GM11168 (cell line): Measurements from ENCODE around the gene TCF25.

Experiments
- in situ Hi-C: fragments of 300-500 bp; cut with MboI; formaldehyde crosslinking; loops from one replicate; pipeline ENCODE4 v1.12.0; 2022; ENCODE audit warnings: low sequenced_read_pairs; ENCODE audit not compliant: unreplicated experiment

The TCF25 gene

DNA sequence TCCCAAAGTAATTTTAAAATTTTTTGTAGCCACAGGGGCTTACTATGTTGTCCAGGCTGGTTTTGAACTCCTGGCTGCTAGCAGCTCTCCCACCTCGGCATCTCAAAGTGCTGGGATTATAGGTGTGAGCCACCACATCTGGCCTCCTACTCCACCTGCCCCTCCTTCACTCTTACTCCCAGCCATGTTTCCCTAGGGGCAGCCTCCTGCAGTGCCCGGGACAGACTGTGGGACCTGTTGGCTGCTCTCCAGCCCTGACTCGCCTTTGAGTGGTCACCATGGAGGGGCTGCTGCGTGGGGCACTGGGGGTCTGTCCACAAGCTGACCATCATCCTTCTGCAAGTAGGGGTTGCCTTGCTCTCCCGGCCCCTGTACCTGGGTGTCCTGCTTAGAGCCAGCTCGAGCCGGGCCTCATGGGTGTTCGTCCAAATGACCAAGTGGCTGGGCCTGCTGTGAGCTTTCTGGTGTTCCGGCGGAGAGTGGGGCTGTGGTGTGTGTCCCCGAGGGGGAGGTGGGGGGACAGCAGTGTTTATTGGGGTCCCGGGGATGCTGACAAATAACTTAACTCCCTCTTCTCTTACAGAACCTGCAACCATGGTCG lies 28.6 kb upstream of the TCF25 start:
- in situ Hi-C loops = no loop called here

DNA sequence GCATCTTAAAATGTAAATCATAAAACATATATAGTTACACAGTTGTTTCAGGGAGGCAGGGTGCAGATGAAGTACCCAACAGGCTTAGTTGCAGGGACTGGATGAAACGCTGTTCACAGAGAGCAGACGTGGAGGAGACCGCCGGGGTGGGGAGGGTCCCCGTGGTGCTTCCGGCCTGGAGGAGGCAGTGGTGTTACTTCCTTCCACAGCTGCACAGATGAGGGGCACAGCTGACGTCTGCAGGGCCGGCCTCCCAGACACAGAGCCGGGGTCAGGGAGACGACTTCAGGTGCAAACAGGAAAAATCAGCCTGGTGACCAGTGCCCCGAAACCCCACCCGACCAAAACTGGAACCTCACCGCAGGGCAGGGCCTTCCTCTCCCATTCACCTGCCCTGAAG lies 28.0 kb upstream of the TCF25 start:
- in situ Hi-C loops = no loop called here

DNA sequence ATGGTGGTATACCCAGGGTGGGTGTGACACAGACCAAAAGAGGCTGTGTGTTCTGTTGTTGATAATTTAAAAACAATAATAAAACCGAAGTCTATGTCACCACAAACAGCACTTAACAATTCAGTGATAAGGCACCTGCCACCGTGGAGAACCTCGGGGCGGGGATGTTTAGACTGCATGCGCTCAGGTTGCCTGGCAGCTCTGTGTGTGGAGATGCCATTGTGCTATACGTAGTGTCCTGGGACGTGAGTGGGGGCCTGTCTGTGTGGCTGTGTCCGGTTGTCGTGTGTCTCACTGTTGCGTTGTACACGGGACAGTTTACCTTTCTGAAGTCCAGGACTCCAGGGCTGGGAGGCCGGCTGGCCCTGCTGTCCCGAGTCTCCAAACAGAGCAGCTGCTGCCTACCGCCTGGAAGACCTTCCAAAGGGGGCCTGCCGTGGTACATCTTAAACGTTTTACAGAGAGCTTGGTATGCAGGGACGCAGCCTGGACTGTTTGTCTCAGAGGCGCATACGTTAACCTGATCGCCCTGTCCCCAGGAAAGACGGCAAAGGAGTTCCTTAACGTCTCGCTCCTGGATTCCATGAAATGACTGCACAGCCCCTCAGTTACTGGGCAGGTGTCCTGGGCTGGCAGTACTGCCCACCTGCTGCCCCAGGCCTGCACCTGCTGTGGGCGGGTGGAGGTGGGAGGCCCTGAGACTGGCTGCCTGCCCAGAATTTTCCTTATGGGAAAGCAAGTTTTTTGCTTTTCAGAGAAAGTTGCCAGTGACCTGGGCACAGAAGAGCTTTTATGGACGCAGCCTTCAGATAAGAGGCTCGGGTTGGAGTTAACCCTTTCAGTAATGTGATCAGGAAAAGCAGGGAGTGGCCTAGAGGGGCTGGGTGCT lies 26.1 kb upstream of the TCF25 start:
- in situ Hi-C loops = no loop called here

DNA sequence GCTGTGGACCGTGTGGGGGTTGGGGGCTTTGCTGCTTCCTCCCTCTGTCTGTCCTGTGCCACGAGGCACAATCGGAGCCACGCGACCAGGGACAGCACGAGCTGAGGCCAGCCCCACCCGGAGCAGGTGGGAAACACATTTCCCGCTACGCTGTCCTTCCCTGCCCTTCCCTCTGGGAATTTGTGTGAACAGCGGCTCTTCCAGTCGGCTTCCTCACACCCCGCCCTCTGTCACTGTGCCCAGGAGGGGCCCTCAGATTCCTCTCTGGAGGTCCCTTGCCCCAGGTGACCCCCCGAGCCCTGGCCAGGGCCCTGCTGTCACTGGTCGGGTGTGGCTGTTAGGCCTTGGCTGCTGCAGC lies 25.5 kb upstream of the TCF25 start:
- in situ Hi-C loops = no loop called here

DNA sequence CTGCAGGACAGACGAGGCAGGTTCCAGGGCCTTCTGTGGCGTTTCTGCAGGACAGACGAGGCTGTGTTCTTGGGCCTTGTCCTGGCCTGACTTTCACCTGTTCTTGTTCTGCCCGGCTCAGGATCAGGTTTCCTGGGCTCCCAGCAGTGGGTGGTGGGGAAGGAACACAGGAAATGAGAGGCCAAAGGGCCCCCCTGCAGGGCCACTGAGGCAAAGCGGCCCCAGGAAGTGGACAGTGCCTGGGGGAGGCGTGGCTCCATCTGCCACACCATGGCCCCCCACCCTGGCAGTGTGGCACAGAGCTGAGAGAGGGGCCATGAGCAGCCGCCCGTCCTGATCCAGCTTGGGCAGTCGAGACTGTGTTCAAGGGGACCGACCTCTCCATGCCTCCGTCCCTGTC lies 24.4 kb upstream of the TCF25 start:
- in situ Hi-C loops = no loop called here

DNA sequence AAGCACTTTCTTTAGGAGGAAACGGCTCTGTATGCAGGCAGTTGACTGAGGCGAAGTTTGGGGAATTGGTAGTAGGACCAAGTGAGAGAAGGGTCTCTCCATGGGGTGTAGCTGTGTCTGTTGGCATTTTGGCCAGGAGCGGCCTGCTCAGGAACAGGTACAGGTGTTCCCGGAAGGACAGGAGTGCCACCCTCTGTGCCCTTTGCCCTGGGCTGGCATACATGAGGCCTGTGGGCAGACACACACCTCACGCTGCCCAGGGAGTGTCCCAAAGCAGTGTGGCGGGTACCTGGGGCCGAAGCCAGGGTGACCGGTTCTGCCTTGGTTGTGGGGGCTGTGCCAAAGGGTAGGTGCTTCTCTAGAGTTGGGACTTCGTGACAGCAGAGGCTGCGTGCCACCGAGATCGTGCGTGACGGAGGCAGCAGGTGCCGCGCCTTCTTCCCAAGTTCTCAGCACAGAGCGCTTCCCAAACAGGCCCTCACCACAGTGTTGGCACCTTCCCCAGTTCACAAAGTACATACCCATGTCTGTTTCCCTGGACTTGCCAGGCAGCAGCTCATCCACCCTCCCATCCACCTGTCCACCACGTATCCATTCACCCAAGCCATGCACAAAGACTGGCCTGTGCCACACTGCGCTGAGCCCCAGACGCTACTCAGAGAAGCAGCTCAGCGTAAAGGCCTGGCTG lies 19.9 kb upstream of the TCF25 start:
- in situ Hi-C loops = no loop called here

DNA sequence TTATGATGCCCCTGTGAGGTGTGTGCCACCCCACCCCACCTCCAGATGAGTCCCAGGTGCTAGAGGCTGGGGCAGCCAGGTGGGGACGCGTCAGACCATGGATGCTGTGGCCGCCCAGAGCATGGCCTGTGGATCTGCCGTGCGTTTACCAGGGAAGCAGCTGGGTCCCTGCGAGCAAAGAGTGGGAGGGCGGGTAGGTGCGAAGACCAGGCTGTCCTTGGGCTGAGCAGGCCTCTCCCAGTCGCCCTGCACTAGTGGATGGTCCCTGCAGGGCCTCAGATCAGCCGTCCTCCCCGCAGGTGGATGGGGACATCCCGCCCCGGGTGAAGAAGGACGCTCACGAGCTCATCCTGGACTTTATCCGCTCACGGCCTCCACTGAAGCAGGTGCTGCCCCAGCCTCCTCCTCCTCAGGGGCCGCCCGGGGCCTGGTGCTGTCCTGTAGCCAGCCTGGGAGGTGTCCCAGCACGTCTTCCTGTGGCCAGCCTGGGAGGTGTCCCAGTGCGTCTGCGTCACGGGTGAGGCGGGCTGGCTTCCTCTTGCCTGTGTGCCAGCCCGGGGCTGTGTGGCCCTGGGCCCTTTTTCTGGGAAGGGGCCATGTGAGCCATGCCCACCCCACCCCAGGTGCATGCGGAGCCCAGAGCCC lies 18.0 kb upstream of the TCF25 start:
- in situ Hi-C loops = no loop called here

DNA sequence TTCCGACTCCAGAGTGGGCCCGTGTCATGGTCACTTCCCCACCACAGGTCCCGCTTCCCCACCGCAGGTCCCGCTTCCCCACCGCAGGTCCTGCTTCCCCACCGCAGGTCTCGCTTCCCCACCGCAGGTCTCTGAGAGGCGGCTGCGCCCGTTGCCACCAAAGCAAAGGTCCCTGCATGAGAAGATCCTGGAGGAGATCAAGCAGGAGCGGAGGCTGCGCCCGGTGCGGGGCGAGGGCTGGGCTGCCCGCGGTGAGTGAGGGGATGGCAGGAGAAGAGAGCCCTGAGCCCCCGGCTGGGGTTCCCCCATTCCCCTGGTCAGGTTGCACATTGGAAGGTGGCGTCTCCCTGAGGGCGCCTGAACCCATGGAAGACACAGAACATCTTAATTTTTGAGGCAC lies 17.4 kb upstream of the TCF25 start:
- in situ Hi-C loops = no loop called here

DNA sequence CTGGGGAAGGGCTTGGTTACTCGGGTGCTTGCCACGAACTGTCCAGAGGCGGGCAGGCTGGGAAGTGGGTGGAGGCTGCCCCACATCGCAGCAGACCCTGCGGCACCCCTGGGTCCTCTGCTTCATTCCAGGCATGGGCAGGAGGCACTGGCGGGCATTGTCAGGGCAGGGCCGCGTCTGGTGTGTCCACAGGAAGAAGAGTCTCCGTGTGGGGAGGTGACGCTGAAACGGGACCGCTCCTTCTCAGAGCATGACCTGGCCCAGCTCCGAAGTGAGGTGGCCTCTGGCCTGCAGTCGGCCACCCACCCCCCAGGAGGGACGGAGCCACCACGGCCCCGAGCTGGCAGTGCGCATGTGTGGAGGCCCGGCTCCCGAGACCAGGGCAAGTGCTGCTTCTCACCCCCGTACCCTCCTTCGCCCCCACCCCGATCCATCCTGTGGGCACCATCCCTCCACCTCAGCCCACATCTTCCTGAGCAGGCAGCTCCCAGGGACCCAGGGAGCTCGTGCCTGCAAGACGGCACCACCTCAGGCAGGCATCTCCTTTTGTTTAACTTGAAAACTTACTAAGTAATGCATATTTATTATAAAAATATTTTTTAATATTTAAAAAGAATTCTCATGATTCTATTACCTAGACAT lies 14.3 kb upstream of the TCF25 start:
- in situ Hi-C loops = no loop called here

DNA sequence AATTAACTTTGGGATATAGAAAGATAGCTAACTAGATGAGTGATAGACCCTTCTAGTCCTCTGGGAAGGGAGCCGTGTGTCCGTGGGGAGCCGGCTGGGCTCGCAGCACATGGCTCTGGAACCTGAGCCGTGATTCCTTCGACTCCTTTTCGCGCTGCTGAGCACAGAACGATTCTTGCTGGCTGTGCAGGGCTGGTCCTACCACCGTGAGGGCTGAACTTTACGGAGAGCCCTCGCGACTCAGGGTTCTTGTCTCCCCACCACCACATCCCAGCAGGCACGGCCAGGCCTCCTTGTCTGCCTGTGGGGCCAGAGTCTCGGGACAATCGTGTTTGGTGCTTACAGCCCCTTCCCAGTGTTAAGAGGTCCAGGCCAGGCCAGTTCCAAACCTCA lies 13.8 kb upstream of the TCF25 start:
- in situ Hi-C loops = loop anchor here (10.0 kb wide), 1 partner anchor 155 kb away; the partner anchor contains the start of gene SPATA2L

DNA sequence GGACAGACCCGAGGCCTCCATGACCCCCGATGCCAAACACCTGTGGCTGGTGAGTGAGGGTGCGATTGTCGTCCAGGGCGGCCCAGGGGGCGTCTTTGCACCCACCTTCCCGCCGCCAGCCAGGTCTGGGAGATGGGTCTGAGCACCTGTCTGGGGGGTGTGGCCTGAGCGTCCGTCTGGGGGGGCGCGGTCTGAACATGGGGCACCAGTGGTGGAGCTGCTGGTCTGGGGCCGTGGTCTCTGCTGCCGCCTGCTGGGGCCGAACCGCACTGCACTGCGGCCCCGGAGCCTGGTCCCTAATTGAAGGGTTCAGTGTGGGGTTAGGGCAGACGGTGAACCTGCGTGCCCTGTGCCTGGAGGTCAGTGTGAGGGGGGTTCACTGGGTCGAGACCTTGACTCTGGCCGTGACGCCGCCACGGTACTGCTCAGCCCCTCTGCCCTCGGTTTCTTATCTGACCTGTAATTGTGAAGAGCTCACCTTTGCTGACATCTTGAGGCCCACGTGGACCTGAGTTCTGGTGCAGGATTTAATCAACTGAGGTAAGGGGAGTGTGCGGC lies 12.6 kb upstream of the TCF25 start:
- in situ Hi-C loops = loop anchor here (10.0 kb wide), 1 partner anchor 156 kb away; the partner anchor contains the start of gene SPATA2L

DNA sequence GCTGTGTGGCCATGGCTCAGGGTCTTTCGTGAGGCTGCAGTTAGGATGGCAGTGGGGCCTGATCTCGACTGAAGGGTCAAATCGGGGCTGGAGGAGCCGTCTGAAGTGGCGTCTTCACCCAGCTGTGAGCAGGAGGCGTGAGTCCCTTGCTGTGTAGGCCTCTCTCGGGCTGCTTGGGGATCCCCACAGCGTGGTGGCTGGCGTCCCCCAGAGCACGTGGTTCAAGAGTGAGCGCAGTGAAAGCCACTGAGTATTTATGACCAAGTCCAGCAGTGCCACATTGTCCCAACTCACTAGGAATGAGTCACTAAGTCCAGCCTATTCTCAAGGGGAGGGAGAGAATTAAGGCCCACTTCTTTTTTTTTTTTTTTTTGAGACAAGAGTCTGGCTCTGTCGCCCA lies 11.7 kb upstream of the TCF25 start:
- in situ Hi-C loops = loop anchor here (10.0 kb wide), 1 partner anchor 157 kb away; the partner anchor contains the start of gene SPATA2L

DNA sequence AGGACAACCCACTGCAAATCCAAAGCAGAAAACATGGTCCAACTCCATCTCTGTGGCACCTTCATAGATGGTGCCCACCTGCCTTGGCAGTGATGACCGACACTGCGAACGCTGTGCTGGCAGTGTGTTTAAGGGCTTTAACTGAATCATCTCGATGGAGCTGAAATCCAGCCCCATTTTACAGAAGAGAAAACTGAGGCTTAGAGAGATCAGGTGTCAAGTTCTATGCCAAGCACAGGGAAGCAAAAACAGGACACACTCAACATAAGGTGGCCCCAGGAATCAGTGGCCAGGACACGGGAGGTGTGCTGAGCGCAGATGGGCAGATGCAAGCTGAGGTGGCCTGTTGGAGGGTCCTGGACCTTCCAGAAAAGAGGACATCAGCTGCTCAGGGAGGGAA lies 10.7 kb upstream of the TCF25 start:
- in situ Hi-C loops = loop anchor here (10.0 kb wide), 1 partner anchor 158 kb away; the partner anchor contains the start of gene SPATA2L

DNA sequence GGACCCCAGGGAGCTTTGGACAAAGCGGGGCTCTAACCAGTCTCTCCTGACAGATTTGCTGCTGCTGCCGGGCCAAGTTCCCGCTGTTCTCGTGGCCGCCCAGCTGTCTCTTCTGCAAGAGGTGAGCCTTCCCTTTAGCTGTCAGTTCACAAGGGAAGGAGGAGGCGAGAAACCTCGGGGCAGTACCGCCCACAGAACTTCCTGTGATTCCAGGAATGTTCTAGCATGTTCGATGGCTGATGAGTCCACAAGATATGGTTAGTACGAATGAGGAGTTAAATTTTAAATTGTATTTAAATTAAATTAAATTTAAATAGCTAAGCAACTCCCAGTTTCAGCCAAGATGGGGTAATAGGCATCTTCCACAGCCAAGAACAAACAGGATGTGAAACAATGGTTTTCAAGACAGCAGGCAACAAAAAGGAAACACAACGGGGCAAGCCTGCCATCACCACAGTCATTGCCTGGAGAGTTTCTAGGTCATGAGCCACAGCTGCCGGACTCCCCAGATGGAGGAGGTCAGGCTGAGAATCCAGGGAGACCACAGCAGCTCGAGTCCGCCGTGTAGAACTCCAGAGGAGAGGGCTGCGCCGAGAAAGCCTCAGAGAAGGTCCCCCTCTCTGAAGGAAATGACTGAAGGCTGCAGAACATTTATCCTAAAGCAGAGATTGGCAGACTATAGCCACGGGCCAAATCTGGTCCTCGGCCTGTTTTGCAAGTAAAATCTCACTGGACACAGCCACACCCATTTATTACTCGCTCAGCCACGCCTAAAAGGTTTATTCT lies 9.5 kb upstream of the TCF25 start:
- in situ Hi-C loops = loop anchor here (10.0 kb wide), 1 partner anchor 159 kb away; the partner anchor contains the start of gene SPATA2L

DNA sequence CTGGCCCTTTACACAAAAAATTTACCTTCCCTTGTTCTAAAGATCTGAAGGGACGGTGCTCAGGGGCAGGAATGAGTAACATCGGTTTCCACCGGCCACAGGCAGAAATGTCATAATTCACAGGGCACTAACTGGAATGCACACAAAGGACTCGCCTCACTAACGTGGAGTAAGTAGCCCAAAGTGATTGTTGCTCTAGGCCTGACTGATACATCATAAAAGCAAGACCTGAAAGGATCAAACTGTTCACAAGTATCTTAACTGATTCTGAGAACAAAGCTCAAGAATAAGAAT lies 8.9 kb upstream of the TCF25 start:
- in situ Hi-C loops = loop anchor here (10.0 kb wide), 1 partner anchor 160 kb away; the partner anchor contains the start of gene SPATA2L

DNA sequence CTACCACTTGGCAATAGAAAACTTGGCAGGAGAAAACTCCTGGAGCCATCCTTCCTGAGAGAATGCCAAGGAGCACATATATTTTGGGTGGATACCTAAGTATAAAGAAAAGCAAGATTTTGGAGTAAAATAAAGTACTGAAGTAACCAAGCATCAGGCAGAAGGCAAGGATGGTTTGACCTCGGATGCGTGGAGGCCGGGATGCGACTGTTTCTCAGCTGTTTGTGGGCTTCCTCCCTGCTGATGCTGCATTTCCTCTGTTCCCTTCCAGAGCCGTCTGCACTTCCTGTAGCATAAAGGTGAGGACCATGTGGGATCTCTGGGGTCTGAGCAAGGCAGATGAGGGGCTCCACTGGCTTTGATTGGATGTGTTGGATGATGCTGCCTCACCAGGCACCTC lies 5.5 kb upstream of the TCF25 start:
- in situ Hi-C loops = loop anchor here (10.0 kb wide), 1 partner anchor 163 kb away; the partner anchor contains the start of gene SPATA2L

DNA sequence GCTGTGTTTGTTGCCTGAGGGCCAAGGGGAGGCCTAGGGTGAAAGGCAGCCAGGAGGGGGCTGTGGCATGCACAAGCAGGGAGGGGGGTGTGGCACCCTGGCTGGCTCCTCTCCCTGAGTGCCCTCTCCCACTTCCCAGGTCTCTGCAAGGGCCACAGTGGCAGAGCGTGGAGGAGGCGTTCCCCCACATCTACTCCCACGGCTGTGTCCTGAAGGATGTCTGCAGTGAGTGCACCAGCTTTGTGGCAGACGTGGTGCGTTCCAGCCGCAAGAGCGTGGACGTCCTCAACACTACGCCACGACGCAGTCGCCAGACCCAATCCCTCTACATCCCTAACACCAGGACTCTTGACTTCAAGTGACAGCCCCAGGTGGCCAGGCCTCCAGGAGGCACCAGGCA lies 3.5 kb upstream of the TCF25 start:
- in situ Hi-C loops = loop anchor here (10.0 kb wide), 1 partner anchor 165 kb away; the partner anchor contains the start of gene SPATA2L

DNA sequence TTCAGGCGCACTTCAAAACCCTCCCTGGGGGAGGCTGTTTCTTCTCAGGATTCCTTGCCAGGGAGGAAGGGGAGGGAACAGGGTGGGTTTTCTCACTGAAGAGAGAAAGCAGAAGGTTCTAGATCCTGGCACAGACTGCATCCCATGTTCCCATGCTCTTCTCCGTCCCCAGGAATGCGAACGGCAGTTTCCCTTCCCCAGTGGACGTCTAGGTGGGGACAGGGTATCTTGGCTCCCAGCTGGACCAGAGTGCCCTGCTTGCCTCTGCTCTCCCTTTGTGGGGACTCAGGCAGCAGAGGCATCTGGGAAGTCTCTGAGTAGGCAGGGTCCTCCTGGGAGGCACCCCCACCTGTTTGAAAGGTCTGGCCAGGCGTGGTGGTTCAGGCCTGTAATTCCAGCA lies 3.0 kb upstream of the TCF25 start:
- in situ Hi-C loops = no loop called here

DNA sequence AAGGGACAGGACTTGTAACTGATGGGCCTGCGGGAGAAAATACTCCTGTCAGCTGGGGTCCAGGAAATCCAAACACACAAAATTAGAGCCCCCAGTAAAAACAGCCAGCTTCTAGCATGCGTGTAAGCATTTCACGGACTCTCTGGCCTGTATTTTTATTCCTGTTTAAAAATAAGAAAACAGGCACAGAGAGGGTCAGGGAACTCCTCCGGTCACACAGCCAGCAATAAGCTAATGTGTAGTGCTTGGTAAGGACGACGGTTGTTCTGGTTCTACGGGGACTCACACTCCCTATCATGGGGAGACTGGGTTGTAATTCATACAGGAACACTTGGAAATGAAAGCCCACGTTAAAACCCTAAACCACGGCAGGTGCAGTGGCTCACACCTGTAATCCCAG lies 1.5 kb upstream of the TCF25 start:
- in situ Hi-C loops = no loop called here
